DMS53 treated with DMSO at 0.1 percent for 48 hours (cell line): ENCODE measurements around the gene PICALM.

Source experiments
- DNase-seq: peaks from one replicate; lab custom pipeline; 2025; ENCODE audit not compliant: unreplicated experiment; lab: John Stamatoyannopoulos, UW

The PICALM gene

DNA sequence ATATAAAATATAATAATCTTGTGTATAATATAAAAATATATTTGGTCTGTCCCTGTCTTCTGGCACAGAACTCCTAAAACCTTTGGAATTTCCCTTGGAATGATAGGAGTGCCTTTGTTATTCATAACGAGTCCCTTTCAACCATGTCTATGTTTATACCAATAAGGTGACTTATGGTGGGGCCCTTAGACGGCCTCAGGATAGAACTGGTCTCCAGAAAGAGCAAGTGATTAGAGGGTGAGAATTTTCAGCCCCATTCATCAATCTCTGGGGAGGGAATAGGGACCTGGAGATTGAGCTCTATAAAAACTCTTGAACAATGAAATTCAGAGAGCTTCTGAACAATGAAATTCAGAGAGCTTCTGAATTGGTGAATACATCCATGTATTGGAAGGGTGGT lies 18.4 kb upstream of the PICALM start:
- DNase-seq: no peak

DNA sequence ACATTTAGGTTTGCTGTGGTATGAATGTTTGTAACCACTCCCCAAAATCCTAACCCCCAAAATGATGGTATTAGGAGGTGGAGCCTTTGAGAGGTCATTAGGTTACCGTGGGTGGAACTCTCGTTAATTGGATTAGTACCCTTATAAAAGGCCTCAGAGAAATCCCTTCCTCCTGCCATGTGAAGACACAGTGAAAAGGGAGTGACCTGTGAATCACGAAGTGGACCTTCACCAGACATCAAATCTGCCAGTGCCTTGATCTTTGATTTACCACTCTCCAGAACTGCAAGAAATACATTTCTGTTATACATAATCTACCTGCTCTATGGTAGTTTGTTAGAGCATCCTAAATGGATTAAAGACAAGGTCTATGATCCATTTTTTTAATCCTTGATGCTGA lies 12.6 kb upstream of the PICALM start:
- DNase-seq: no peak

DNA sequence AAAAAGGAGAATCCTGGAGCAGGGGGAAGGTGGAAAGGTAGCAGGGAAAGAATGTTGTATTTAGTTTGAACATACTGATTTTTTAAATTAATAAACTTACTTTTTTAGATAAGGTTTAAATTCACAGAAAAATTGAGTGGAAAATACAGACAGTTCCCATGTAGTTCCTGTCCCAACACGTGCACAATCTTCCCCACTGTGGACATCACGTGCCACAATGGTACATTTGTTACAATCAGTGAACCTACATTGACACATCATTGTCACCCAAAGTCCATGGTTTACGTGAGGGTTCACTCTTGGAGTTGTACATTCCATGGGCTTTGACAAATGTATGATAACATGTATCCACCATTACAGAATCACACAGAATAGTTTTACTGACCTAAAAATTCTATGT lies 10.5 kb upstream of the PICALM start:
- DNase-seq: no peak

DNA sequence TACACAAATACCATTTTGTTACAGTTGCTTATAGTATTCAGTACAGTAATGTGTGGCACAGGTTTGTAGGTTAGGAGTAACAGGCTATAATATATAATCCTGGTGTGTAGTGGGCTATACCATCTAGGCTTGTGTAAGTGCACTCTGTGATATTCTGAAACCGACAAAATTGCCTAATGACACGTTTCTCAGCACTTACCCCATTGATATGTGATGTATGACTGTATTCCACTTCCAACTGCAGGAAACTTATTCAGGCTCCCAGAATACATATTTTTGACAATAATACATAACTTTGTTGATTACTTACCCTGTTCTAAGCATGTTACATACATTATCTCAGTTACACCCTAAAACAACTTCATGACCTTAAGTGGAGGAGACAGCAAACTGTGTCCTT lies 5.1 kb upstream of the PICALM start:
- DNase-seq: no peak

DNA sequence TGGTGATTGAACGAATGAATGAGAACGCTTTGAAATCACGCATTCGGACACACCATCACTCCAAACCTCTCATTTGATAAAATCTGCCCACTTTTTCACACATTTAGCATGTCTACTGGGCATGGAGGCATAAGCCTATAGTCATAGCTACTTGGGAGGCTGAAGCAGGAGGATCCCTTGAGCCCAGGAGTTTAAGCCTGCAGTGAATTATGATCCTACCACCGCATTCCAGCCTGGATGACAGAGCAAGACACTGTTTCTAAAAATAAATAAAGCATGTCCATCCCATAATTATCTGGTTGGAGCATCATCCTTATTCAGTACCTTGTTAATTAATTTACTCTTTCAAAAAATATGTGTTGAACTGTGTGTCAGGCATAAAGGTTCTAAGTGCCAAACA lies 3.3 kb upstream of the PICALM start:
- no peak for DNase-seq

DNA sequence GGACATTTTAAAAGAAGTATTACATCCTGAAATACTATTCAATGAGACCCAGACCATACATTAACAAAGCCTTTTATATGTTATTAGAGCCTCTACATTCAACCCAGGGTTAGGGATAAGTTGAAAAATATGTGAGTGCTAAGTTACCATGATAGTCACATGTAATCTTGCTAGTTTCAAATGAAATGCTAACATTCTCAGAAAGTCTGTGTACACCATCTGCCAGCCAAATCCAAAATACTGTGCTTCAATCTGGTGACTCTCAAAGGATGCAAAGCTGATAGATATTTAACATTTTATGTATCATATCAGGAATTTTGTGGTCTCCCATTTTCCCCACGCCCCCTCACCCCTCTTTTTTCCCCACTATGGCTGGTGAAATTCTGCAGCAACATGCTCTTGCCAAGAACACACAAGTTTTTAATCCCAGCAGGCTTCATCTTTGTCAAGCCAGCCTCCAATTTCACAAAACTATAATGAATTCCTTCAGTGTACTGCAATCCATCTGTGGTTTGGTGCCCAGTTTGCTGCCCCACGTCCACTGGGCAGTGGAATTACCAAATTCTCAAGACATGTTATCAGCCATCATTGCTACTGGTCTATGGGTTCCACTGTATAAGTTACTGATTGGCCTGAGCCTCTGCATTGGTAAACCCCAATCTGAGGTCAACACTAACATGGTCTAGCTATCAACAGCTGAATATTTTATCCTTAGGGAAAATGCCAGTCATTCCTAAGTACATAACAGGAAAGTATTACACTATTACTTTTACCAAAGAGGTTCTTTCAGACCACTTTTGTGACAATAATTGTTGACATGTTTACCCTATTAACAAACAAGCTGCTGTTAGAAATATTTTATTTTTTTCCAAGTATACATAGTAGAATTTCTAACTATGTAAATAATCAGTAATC lies 1.5 kb upstream of the PICALM start:
- DNase-seq: no peak

DNA sequence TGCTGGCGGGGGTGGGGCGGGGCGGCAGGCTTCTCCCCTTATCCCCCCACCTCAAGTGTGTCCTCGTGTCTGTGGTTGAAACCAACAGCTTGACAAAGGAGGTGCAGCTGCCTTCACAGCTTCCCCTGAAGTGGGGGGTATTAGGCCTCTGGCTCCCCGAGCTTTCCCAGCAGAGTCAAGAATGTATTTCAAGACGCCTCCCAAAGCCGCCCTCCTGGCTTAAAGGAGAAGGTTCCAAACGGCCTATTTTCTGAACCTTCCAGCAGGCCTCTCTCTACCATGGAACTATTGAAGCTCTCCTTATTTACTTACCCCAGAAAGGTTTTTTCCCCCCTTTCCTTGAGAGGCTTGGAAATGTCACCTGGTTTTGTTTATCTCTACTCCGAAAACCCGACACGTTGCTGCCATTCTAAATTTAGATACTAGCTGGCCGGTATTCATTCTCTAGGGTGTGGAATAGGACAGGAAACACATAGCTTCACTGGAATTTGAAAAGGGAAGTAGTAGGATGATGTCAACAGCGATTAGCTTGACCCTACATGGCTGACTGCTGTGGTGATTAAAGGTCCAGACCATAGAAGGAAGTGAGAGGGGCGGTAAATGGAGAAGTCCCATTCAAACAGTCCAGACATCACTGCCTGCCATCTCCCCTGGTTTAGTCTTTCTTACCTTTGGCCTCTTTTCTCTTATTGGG lies 671 bp upstream of the PICALM start:
- peak; percentile 89 for DNase-seq

DNA sequence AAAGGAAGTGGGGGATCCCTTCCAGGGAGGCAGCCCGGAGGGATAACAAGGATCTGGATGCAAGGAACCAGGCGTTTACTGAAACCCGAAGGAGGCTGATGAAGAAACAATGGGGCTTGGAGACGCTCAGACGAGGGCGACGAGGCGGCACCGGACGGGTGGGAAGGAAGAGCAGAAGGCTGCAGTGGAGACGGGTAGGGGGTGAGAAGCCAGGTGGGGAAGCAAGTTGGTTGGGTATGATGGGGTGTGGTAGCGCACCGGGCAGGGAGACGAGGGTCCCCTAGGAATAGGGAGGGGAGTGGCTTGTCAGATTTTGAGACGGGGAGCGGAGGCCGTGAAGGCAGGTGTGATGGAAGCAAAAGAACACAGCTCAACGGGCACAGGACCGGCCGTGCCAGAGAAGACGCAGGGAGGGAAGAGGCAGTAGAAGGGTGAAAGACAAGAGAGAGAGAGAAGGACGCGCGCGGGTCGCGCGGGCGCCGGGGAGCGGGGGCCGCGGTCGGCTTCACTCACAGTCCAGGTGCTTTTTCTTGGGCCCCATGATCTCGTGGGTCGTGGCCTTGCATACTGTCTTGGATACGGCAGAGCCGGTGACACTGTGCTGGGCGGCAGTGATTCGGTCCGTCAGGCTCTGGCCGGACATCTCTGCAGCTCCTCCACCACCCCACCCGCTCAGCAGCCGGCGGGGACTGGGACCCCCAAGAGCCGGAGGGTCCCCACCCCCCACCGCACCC lies 579 bp downstream of the PICALM start:
- DNase-seq: peak; percentile 76

DNA sequence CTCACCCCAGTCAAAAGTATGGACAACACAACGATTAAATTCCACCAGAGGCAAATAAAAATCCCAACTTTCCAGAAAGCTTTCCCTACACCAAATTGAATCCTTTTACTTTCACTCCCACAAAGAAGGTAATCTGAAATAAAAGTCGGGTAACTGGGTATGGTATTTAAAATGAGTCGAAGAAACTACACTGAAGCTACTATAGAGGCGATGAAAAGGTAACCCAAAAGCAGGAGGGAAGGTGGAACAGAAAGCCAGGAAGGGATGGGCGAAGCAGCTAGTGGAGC lies 1.1 kb downstream of the PICALM start:
- DNase-seq: no peak

DNA sequence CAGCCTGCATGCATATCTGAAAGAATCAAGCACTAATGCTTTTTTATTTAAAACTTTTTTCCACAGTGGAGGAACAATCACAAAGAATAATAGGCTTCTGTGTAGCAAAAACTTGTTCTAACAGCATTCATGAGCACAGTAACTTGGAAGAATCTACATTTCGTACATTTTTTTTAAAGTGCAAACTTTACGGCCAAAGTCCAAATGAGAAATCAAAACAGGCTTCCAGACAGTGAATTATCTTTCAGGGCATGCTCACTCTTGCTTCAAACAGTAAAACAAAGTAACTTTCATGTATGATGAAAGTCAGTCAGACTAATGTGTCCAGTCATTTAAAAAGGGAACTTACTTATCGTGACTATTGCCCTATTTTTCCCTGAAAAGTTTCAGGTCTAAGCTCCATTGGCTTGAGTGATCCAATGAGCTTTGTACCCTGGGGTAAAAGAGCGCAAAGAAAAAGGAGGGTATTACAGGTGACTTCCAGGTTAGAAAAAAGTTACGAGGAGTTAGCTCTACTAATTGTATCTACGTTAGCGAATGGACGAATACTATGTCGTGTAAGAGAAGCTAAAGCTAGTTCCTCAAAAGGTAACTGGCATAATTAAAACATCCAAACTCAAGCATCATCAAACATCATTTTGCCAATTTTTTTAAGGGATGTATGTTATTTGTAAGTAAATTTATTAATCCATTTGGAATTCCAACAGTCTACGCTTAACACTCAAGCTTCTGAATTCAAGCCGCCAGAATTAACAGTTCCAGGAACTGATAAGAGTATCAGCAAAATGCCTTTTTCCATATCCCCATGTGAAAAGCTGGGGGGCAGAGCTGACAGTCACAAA lies 1.7 kb downstream of the PICALM start:
- no peak for DNase-seq

DNA sequence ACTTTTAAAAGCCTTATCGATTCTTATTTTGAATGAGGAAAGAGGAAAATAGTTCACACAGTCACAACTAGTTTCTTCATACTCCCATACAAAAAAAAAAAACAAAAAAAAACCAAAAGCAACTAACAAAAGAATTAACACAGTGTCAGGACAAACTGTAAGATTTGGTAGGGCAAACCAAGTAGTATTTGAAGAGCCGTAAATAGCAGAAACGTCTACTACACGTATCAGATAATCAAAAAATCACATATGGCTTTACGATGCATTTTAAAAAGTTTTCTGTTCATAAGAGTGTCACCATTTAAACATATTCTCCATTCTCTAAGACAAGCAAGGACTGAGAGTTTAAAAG lies 2.3 kb downstream of the PICALM start:
- no peak for DNase-seq

DNA sequence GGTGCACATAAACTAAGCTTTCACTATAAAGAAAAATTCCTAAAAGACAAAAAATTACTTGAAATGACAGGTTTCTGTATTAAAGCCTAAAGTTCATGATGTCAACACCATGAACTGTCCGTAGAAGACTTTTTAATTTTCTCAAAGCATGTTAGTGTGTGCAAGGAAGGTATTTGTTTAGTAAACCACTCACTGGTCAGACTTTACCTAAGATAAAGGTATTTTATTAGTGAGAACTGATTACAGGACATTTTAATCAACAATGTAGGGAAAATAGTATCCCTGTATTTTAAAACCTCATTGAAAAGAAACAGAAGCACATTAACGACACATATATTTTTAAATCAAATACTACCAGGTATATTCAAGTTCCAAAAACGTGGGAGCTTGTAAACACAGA lies 2.9 kb downstream of the PICALM start:
- DNase-seq: no peak

DNA sequence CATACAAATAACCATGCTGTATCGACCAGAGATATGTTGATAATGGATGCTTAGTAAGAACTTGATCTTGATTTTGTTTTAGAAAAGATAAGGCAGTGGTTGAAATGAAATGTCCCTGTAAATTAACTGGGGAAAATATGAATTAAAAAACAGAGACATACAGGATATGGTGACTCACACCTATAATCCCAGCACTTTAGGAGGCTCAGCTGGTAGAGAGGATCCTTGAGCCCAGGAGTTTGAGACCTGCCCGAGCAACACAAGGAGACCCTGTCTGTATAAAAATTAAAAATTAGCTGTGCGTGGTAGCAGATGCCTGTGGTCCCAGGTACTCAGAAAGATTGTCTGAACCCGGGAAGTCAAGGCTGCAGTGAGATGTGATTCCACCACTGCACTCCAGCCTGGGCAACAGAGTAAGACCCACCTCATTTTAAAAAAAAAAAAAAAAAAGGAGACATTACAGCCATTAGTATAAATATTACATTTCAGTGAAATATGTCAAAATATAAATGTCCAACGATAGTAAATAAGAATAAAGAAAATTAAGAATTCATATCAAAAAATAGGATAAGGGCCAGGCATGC lies 4.6 kb downstream of the PICALM start:
- DNase-seq: no peak

DNA sequence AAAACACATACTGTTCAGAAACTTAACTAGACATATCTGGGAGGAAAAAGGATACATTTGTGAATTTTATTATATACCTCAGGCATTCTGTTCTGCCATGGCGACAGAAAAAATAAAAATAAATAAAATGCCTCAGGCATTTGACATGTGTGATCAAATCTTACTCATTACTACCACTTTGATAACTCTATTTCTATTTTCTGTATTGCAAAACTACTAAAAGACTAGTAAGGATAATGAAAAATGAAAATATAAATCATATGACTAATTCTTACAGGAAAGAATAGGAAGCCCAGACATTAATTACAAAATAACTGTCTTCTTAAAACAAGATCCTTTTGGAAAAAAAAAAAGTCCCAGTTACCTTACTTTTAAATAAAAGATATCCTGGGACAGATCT lies 5.3 kb downstream of the PICALM start:
- no peak for DNase-seq

DNA sequence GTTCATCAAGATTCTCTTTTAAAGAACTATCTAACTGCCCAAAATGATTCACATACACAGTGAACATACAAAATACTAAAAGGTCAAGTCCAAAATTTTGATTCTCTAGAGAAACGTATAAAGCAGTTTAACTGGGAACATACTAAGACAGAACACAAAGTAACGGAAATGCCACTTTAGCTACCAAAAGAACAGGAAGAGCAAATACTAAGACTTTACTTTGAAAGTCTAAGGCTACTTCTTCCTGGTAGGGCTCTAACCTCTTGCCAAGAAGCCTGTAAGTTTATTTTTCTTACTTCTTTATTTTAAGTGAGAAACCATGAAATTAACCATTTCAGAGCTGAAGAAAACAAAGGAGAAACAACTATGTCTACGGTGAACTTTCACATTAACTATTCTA lies 6.2 kb downstream of the PICALM start:
- DNase-seq: no peak

DNA sequence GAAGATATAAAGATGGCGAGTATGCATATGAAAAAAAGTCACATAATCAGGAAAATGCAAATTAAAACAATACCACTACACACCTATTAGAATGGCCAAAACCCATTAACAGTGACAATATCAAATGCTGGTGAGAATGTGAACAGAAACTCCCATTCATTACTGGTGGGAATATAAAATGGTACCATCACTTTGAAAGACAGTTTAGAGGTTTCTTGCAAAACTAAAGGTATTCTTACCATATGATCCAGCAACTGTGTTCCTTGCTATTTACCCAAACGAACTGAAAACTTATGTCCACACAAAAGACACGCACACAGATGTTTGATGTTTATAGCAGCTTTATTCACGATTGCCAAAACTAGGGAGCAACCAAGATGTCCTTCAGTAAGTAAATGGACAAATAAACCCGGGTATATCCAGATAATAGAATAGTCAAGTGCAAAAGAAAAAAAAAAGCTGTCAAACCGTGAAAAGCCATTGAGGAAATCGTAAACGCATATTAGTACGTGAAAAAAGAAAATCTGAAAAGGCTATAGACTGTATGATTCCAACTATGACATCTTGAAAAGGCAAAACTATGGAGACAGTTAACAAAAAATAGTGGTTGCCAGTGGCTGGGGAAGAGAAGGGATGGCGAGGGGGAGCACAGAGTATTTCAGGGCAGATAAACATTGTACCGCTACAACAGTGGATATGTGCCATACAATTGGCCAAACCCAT lies 7.2 kb downstream of the PICALM start:
- no peak for DNase-seq

DNA sequence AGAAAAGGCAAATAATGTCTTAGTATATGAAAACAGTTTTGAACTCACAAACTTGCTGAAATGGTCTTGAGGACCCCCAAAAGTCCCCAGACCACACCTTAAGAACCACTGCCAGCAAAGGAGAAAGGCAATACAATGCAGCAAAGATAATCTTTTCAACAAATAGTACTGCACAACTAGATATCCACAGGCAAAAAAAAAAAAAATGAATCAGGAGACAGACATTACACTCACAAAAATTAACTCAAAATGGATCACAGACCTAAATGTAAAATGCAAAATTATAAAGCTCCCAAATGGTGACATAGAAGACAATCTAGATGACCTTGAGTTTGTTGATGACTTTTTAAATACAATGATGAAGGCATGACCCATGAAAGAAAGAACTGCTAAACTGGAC lies 8.3 kb downstream of the PICALM start:
- no peak for DNase-seq

DNA sequence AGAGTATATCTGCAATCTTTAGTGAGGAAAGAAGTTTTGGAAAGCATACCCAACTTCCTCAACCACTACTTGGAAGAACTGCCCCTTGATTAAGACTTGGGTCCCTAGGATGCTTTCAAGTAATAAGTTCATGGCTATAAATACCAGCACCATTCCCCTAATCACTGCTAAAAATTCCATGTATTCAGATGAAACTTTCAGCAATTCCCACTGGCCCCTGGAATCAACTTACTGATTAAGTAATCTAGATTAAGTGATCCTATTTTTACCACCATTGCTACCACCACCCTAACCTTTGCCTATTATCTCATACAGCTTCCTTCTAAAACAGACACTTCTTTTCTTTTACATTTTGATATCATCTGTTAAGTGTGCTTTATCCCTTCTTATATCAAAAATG lies 10.5 kb downstream of the PICALM start:
- no peak for DNase-seq

DNA sequence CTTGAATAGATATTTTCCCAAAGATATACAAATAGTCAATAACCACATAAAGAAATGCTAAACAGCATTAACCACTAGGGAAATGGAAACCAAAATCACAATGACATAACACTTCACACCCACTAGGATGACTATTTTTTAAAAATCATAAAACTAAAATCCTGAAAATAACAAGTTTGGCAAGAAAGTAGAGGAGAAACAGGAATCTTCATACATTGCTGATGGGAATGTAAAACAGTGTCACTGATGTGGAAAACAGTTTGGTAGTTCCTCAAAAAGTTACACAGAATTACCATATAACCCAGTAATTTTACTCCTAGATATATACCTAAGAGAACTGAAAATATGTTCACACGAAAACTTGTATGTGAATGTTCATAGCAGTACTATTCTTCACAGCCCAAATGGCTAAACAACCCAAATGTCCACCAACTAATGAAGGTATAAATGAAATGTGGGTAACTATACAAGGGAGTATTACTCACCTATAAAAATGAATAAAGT lies 12.5 kb downstream of the PICALM start:
- no peak for DNase-seq
